ENCODE measurements around the gene TMEM240.
A peak's percentile ranks its signal among the peaks of the same experiment; 100 is the strongest.

The TMEM240 gene

DNA sequence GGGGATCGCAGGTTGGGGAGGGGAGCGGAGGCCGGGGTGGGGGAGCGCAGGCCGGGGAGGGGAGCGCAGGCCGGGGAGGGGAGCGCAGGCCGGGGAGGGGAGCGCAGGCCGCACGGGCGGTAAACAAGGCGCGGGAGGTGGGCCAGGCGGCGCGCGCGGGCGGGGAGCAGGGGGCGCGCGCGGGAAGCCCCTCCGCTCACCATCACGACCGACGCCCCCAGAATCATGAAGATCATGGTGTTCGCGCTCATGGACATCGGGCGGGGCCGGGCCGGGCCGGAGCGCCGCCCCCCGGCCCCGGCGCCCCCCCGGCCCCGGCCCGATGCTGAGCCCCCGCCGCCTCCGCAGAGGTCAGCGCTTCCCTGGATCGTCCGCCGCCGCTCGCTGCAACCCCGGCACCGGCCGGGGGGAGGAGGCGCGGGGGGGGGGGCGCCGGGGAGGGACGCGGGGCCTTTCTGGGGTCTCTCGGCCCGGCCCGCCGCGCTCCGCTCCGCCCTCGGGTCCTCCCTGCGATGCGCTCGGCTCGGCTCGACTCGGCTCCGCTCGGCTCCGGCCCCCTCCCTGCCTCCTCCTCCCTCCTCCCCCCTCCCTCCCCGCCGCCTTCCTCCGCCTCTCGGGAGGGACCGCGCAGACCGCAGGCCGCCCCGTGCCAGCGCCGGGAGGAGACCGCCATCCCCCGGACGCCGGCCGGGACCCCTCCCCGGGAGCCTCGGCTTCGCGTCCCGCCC, at the start of gene TMEM240:
TMEM240 (minus strand) TSS at position 535 of the 728 bp plus-strand sequence; CDS start at position 257, 278 bp downstream.
- peak within 1 kb of the TSS; percentile 56 for H3K4me3 ChIP-seq (ENCODE audit: low read depth, low read length)
- DNase-seq (ENCODE audit: low read depth), result peak; percentile 39

DNA sequence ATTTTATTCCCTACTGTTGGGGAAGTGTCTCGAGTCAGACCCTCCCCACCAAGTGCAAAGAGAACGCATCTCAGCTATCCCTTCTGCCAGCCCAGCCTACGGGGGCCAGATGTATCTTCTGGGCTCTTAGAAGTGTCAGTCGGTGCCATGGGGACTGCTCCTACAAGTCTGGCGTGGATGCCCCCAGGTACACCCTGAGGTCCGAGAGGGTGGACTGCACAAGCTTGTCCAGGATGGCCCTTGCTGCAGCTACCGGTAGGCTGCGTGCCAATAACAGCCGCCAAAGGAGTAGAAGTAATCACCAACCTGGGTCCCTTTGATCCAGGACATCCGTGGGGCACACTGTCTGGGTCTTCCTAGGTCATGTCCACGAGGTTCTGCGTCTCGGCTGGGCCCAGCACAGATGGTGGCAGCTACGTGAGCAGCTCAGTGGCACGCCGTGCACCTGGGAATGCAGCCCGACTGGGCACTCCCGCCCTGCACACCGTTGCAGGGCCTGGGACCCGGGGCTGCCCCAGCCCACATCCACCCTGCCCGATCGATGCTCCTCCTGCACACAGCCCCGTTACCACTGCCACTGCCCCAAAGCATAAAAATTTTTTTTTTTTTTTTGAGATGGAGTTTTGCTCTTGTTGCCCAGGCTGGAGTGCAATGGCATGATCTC, 43.1 kb upstream of the TMEM240 start:
- no peak overlapping the region for H3K4me3 ChIP-seq (ENCODE audit: low read depth, low read length)
- no peak for DNase-seq (ENCODE audit: low read depth)

DNA sequence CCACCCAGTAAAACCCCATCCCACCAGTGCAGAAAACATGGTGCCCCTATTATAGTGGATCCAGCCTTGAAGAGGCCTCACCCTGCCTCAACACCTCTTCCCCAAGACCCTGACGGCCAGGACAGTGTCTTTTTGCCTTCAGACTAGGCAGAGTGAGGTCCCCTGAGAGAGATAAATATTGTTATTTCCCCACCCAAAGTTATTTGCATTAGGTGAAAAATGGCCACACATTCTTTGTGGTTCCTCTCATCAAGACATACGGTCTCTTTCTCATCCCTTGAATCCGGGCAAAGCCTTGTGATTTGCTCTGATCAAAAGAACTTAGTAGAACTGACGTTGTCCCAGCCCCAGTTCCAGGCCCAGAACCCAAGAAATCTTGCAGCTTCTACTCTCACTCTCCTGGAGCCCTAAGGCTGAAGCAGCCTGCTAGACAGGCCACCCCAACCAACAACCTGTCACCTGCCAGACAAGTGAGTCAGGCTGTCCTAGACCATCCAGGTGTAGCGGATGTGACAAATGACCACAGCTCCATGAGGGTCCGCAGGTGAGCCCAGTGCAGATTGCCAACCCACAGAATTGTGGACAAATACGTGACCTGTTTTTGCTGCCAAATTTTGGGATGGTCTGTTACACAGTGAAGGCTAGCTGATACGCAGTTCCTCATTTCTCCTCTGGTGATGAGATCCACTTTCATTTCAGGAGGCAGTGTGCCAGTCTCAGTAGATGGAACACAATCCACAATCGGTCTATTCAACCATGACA, 42.3 kb upstream of the TMEM240 start:
- no peak for DNase-seq (ENCODE audit: low read depth)
- no peak overlapping the region for H3K4me3 ChIP-seq (ENCODE audit: low read depth, low read length)

DNA sequence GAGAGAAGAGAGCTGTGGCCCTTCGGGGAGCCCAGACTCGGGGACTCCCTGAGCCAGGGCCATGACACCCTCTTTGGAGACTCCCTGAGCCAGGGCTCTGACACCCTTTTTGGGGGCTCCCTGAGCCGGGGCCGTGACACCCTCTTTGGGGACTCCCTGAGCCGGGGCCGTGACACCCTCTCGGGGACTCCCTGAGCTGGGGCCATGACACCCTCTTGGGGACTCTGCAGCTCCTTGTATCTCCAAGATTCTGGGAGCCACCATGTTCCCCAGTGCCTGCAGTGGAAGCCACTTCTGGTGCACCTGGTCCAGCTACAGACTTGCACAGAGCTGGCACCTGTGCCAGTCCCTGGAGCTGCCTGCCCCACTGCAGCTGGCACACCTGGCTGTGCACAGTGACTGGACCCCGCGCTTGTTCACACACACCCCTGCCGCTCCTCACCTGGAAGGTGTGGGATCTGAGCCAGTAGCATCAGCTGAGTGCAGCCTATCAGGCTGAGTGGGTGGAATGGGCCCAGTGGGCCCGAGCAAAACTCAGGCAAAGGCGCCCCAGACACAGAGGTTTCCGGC, 38.0 kb upstream of the TMEM240 start:
- no peak for DNase-seq (ENCODE audit: low read depth)
- H3K4me3 ChIP-seq (ENCODE audit: low read depth, low read length), result no peak overlapping the region

DNA sequence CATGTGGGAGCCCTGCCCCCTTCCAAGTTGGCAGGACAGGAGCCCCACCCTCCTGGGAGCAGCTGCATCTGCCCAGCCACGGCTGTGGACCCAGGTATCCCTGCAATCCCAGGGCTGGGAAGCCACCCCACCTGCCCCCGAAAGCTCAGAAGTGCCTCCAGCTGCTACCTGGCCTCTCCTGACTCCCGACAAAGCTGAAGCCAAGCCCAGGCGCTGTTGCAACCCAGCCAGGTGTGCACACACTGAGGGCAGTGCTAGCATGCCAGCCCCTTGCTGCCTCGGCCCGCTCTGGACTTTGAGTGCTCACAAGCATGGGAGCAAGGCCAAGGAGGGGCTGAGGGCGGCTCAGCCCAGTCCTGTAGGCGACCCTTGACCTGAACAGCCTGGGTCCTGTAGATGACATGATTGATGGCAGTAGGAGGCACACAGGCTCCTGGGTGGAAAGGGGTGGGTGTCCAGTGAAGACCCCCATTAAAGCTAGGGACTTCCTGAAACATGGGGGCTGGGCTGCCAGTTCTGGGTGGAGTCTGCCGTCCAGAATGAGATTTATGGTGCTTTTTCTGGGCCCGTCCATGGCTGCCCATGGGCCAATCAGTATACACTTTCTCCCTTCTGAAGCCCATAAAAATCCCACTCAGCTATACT, 37.1 kb upstream of the TMEM240 start:
- H3K4me3 ChIP-seq (ENCODE audit: low read depth, low read length), result no peak overlapping the region
- no peak for DNase-seq (ENCODE audit: low read depth)

DNA sequence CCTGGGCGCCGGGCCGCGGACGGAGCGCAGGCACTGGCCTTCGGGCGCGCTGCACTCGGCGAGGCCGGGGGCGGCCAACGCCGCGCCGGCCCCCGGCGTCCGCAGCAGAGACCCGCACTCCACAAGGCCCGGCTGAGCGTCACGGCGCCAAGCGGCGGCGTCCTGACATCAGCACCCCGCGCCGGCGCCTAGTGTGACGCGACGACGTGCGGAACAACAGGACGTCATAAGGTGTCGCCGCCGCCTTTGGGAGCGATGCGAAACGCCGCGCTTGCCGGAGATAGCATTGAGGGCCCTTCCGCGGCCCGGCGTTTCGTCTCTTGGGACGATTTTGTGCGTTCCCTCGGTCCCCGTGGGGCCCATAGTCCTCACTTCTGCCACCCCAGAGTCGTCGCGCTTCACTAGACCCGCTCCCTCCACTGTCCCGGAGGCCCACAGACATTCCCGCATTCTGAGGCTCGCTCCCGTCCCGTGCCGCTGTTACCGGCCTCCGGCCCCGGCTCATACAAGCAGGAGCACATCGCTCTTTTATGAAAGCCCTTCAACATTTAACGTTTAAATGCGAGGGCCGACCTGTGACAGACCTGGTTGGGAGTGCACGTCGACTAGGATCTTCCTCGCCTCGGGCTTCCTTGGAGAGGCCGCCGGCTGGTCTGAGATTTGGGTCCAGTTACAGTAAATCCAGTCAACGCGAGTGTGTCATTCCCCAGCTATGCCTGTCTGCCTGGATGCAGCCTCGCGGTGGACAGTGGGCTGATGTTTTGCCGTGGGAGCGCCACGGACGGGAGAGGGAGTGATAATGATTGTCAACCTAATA, 34.5 kb upstream of the TMEM240 start, which contains the start of gene SSU72:
SSU72 (minus strand) TSS at position 143 of the 817 bp plus-strand sequence. CDS start 306 bp downstream, outside the sequence.
- peak; percentile 74 for DNase-seq (ENCODE audit: low read depth)
- H3K4me3 ChIP-seq (ENCODE audit: low read depth, low read length), result peak within 1 kb of the TSS; percentile 98

DNA sequence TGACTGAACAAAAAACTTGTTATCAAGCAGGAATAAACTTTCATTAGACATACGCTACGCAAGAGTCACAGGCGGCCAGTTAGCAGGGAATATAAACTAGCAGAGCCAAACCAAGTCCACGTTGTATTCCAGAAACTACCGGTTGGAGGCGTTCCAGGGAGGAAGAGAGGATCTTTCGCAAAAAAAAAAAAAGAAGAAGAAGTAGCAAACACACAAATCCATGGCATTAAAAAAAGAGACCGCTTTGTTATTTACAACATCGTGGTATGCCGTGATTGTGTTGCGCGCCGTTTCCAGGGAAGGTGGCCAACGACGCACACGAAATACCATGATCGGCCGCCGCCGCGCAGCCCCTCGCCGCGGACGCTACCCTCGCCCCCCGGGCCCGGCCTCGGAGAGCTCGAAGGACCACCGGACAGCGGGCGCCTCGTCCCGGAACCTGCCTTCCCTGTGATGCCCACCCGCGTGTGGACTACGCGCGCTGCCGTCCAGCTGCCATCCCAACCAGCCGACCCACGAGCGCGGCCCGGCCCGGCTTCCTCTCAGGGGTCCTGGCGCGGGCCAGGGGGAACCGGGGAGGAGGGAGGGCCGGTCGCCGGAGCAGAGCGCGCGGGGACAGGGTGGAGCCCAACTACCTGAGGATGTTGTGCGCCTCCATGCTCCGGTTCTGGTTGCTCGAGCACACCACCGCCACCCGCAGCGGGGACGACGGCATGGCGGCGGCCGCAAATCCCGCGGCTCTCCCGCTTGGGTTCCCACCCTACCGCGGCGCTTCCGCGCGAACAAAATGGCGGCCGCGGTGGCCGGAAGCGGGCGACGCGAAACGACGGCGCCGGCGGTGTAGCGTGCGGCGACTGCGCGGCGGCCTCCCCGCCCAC, 33.7 kb upstream of the TMEM240 start:
- DNase-seq (ENCODE audit: low read depth), result no peak
- H3K4me3 ChIP-seq (ENCODE audit: low read depth, low read length), result peak overlapping the region; percentile 98

DNA sequence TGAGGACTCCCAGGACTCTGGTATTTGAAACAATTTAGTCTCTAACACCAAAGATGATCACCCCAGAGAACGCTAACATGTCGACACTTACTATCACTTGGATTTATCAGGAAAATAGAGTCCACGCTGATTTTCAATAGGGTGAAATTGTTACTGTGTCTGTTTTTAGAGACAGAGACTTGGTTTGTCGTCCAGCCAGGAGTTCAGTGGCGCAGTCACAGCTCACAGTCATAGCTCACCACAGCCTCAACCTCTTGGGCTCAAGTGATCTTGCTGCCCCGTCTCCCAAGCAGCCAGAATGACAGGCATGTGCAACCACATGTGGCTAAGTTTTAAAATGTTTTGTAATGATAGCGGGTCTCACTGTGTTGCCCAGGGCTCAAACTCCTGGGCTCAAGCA, 28.9 kb upstream of the TMEM240 start:
- no peak for DNase-seq (ENCODE audit: low read depth)
- H3K4me3 ChIP-seq (ENCODE audit: low read depth, low read length), result no peak overlapping the region

DNA sequence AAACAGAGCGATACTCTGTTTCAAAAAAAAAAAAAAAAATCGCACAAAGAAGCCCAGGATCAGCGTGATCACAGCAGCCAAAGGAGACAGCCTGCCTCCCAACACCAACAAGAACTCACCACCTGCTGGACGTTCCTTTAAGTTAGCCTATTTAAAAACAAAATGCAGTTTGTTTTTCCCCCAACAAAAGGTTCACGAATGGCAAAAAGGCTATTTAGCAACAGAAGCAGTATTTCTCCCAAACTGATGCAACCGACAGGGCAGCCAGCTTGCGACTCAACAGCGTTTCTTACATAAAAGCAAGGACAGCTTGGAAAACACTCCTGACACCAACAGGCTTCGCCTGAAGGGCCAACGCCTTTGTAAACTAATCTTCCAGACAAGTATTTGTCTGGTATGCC, 27.5 kb upstream of the TMEM240 start:
- H3K4me3 ChIP-seq (ENCODE audit: low read depth, low read length), result no peak overlapping the region
- no peak for DNase-seq (ENCODE audit: low read depth)

DNA sequence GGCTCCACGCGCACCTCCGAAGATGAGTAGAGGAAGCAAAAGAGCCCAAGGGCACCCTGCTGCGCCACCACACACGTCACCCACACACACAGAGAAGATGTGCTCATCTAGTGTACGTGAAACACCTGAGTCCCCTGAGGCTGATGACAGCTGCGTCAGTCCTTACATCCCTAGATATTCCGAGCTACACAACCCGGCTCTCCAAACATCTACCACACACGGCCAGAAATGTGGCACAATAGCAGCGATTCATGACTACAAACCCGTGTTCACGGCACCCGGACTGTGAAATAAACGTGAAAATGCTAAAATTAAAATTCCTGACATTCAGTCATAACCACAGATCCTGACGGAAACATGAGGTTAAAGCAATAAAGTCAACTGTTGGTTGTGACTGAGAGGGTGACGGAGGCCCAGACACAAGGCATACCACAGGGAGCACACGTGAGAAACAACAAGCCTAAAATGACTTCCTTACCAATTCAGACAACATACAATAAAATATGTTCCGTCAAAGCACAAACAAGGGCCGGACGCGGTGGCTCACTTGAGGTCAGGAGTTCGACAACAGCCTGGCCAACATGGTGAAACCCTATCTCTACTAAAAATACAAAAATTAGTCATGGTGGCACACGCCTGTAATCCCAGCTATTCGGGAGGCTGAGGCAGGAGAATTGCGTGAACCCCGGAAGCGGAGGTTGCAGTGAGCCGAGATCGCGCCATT, 26.9 kb upstream of the TMEM240 start:
- DNase-seq (ENCODE audit: low read depth), result no peak
- no peak overlapping the region for H3K4me3 ChIP-seq (ENCODE audit: low read depth, low read length)

DNA sequence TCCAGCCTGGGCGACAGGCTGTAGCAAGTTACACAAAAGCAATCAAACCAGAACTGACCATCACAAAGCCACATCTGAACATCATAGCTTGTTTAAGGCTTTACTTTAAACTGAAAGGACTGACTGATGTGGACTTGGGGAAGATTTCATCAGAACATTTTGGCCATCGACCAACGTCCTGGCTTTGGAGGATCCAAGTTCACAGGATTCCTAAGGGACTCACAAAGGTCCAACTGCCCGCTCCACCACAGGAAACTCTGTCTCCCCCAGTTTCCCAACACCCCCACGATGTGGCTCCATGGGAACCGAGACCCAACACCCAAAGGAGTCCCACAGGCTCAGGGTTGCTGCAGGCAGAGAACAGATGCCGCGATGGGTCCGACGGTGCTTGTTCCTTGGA, 24.9 kb upstream of the TMEM240 start:
- no peak overlapping the region for H3K4me3 ChIP-seq (ENCODE audit: low read depth, low read length)
- no peak for DNase-seq (ENCODE audit: low read depth)

DNA sequence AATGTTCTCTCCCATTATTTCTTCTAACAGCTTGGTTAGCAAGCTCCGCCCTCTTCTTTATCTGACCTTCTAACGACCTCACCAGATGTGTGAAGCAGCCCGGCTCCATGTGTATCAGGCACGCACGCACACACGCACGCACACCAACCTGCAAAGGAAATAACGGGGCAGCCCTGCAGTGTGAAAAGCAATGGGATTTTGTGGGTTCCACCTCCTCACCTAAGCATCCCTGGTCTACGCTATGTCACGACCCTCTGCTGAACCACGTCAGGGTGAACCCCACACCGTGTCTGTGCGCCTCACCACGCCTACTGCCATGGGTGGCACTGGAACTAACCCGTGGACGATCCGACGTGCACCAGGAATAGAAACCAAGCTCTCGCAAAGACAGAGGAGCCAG, 23.8 kb upstream of the TMEM240 start:
- DNase-seq (ENCODE audit: low read depth), result no peak

DNA sequence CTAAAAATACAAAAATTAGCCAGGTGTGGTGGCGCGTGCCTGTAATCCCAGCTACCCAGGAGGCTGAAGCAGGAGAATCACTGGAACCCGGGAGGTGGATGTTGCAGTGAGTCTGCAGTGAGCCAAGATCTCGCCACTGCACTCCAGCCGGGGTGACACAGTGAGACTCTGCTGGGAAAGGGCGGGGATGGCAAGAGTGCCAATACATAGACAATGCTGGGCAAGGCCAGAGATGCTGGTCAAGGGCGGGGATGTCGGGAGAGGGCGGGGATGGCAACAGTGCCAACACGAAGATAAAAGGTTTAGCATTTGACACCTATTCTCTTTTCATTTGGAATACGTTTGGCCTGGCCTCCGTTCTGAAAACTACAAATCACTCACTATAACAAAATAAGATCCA, 23.3 kb upstream of the TMEM240 start:
- DNase-seq (ENCODE audit: low read depth), result no peak
- H3K4me3 ChIP-seq (ENCODE audit: low read depth, low read length), result no peak overlapping the region

More for the DNA sequence above, 23.8 kb upstream of the TMEM240 start:
- no peak overlapping the region for H3K4me3 ChIP-seq (ENCODE audit: low read depth, low read length)

DNA sequence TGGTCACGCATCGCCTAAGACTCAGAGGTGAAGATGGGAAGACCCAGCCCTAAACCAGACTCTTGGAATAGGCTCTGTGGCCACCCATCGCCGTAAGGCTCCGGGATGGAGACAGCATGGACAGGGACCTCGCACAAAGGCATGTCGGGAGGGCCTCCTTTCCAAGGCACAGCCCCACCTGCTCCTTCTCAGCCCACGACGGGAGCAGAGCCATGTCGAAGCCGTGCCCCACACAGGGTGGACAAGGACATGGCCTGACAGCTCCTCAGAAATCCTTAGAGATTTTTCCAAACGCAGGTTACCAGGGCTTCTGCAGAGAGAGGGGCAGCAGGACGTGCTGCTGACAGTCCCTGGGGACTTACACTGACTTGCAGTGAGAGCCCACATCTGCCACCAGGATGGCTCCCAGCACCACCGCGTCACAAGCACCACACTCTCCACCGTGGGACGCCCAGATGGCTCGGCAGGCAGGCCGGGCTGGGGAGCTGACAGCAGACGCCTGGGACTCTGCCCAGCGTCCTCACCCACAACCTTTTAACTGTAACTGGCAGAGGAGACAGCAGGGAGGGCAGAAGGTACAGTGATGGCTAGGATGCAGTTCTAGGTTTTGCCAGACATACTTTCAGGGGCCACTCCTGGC, 22.3 kb upstream of the TMEM240 start:
- H3K4me3 ChIP-seq (ENCODE audit: low read depth, low read length), result no peak overlapping the region
- no peak for DNase-seq (ENCODE audit: low read depth)

DNA sequence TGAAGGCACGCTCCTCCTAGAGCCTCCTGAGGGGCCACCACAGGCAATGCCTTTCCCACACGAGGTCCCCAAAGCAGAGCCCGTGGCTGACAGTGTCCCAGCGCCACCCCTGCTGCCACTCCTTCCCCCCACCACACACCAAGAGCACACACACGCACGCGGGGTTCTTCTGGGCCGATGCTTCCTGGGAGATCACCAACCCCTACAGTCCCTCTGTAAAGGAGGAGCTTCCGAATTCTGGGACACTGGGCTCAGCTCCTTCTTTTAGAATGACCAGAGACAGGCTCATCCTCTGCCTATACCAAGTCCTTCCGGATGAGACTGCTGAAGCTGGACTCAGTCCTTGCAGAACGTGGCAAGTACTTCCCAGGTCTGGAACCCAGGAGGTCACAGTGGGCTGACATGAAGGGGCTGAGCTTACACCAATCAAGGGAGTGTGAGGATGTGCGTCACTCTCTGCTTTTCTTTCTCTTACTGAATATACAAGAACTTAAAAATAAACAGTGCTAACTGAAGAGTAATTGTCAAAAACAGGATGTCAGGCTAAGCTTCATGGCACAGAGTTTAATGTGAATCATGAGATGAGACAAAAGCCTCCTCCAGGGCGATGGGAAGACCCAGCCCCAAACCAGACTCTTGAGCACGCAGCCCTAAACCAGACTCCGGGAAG, 21.5 kb upstream of the TMEM240 start:
- H3K4me3 ChIP-seq (ENCODE audit: low read depth, low read length), result no peak overlapping the region
- DNase-seq (ENCODE audit: low read depth), result no peak

DNA sequence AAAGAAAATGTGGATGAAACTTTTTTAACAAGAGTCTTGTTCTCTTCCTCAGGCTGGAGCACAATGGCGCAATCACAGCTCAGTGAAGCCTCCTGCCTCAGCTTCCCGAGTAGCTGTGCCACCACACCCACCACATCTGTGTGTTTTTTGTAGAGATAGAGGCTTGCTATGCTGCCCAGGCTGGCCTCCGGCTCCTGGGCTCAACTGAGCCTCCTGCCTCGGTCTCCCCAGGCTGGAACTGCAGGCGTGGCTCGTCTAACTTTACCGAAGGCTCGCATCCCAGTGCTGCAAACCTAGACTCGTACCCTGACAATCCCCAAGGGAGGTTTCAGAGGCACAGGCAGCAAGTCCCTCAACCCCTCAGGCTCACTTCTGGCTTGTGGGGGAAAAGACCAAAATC, 19.8 kb upstream of the TMEM240 start:
- no peak for DNase-seq (ENCODE audit: low read depth)
- H3K4me3 ChIP-seq (ENCODE audit: low read depth, low read length), result no peak overlapping the region
